HepG2 (cell line): Measurements from ENCODE around the gene C5orf58. TPM values are rescaled to one million over a fixed set of nuclear protein-coding genes. Genes with fewer than 3 reads are reported as not detected.

Source experiments
- STAG1 ChIP-seq: sonication (generic); formaldehyde crosslinking; IDR thresholded peaks from 2 replicates; pipeline ENCODE4 v1.4.0; 2020; ENCODE audit warnings: missing genetic modification reagents
- TBX3 ChIP-seq: fragments of 450-650 bp; IDR thresholded peaks from 2 replicates; pipeline ENCODE4 v1.6.1; 2017; ENCODE audit warnings: antibody characterized with exemption, mild to moderate bottlenecking, inconsistent platforms, borderline replicate concordance
- ZC3H4 ChIP-seq: sonication (generic); formaldehyde crosslinking; IDR thresholded peaks from 2 replicates; pipeline ENCODE4 v1.4.0; 2020; ENCODE audit warnings: missing genetic modification reagents, borderline replicate concordance
- ZMYM2 ChIP-seq: sonication (generic); formaldehyde crosslinking; IDR thresholded peaks from 2 replicates; pipeline ENCODE4 v1.8.0; 2022; ENCODE audit warnings: mild to moderate bottlenecking, missing genetic modification reagents
- ZNF180 ChIP-seq: sonication (generic); formaldehyde crosslinking; IDR thresholded peaks from 2 replicates; pipeline ENCODE4 v1.4.0; 2020; ENCODE audit warnings: low read depth, missing genetic modification reagents, borderline replicate concordance
- ZNF674 ChIP-seq: sonication (generic); formaldehyde crosslinking; IDR thresholded peaks from 2 replicates; pipeline ENCODE4 v1.5.0; 2020; ENCODE audit warnings: low read depth, mild to moderate bottlenecking, missing genetic modification reagents
- polyA plus RNA-seq, 8 experiments: library from polyadenylated mRNA; depleted of rRNA in 3 of 8; stranded (reverse) in 7 of 8; unstranded in 1 of 8; fragments of >200 nt; fragmentation: Illumina TruSeq in 4 of 8; extraction: Trizol in 4 of 8; gene quantifications; 2 replicates each; pipeline versions ENCODE4 v1.2.1 to v1.2.3, GENCODE V29; 2011 to 2016; ENCODE audit warnings: low read depth in 4 of 8, missing spikeins in 1 of 8, mixed read lengths in 1 of 8; ENCODE audit not compliant: insufficient read depth in 1 of 8
- total RNA-seq, 5 experiments: library from RNA; depleted of rRNA; stranded (reverse); fragments of >200 nt; fragmentation: Illumina TruSeq; extraction: Trizol; gene quantifications; 2 replicates each; pipeline ENCODE4 v1.2.3, GENCODE V29; 2016; ENCODE audit warnings: low read depth in 1 of 5
- TF ChIP-seq, protein P1 (sequence below), 2 experiments: fragments of 450-650 bp in 1 of 2; sonication (generic) in 1 of 2; formaldehyde crosslinking in 1 of 2; IDR thresholded peaks; 2 replicates each; pipeline versions ENCODE4 v1.6.1 to v1.8.0; 2016 to 2022; ENCODE audit warnings: antibody characterized with exemption in 1 of 2, mild to moderate bottlenecking in 1 of 2, missing genetic modification reagents in 1 of 2
- TF ChIP-seq, protein P2 (sequence below): sonication (generic); formaldehyde crosslinking; IDR thresholded peaks from 2 replicates; pipeline ENCODE4 v1.4.0; 2020; ENCODE audit warnings: missing genetic modification reagents, borderline replicate concordance
- TF ChIP-seq, protein P3 (sequence below): sonication (generic); formaldehyde crosslinking; IDR thresholded peaks from 2 replicates; pipeline ENCODE4 v1.4.0; 2020; ENCODE audit warnings: mild to moderate bottlenecking, missing genetic modification reagents

C5orf58 gene
- total and polyA plus RNA-seq, 2 of the 13 experiments (the other 11 are each of a cell fraction or from before 2014, with no cell fraction given): not detected

DNA sequence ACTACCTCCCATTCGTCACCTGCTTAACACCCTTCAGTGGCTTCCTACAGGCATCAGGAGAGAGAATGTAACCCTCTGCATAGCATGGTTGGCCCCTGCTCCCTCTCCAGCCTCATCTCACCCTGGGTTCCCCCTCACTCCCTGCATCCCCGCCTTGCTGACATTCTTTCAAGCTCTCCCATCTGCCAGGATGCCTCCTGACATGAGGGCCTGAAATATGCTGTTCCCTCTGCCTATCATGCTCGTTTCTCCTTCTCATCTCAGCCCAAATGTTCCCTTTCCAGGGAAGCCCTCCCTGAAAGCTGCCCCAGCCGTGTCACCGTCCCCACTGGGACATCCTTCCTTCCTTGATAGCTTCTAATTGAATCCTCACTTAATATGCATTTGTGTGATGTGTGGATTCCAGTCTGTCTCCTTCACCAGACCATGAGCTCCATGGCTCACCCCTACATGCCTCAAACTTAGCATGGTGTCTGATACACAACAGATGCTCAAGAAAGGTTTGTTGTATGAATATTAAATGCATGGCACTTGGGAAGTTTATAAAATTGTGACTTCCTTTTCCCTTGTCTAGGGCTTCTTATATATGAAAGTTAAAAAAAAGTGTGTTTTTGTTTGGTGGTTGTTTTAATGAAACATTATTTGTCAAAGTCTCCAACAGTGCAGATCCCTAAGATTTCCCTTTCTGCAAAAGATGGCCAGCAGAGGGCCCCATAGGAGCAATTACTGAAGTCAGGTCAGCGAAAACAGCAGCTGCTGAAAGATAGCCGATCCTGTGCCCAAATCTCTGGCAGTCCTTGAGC is 7.3 kb upstream of the C5orf58 start (continued):
- TF ChIP-seq, protein P1, sequence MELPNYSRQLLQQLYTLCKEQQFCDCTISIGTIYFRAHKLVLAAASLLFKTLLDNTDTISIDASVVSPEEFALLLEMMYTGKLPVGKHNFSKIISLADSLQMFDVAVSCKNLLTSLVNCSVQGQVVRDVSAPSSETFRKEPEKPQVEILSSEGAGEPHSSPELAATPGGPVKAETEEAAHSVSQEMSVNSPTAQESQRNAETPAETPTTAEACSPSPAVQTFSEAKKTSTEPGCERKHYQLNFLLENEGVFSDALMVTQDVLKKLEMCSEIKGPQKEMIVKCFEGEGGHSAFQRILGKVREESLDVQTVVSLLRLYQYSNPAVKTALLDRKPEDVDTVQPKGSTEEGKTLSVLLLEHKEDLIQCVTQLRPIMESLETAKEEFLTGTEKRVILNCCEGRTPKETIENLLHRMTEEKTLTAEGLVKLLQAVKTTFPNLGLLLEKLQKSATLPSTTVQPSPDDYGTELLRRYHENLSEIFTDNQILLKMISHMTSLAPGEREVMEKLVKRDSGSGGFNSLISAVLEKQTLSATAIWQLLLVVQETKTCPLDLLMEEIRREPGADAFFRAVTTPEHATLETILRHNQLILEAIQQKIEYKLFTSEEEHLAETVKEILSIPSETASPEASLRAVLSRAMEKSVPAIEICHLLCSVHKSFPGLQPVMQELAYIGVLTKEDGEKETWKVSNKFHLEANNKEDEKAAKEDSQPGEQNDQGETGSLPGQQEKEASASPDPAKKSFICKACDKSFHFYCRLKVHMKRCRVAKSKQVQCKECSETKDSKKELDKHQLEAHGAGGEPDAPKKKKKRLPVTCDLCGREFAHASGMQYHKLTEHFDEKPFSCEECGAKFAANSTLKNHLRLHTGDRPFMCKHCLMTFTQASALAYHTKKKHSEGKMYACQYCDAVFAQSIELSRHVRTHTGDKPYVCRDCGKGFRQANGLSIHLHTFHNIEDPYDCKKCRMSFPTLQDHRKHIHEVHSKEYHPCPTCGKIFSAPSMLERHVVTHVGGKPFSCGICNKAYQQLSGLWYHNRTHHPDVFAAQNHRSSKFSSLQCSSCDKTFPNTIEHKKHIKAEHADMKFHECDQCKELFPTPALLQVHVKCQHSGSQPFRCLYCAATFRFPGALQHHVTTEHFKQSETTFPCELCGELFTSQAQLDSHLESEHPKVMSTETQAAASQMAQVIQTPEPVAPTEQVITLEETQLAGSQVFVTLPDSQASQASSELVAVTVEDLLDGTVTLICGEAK (IDR thresholded peaks at IDR 0.05): no peak
- TF ChIP-seq, protein P1 (CRISPR knock-in tag; IDR thresholded peaks at IDR 0.05): no peak
- TF ChIP-seq ZNF674 (CRISPR knock-in tag): no peak
- no peak for TF ChIP-seq ZMYM2 (CRISPR knock-in tag)
- TF ChIP-seq, protein P2, sequence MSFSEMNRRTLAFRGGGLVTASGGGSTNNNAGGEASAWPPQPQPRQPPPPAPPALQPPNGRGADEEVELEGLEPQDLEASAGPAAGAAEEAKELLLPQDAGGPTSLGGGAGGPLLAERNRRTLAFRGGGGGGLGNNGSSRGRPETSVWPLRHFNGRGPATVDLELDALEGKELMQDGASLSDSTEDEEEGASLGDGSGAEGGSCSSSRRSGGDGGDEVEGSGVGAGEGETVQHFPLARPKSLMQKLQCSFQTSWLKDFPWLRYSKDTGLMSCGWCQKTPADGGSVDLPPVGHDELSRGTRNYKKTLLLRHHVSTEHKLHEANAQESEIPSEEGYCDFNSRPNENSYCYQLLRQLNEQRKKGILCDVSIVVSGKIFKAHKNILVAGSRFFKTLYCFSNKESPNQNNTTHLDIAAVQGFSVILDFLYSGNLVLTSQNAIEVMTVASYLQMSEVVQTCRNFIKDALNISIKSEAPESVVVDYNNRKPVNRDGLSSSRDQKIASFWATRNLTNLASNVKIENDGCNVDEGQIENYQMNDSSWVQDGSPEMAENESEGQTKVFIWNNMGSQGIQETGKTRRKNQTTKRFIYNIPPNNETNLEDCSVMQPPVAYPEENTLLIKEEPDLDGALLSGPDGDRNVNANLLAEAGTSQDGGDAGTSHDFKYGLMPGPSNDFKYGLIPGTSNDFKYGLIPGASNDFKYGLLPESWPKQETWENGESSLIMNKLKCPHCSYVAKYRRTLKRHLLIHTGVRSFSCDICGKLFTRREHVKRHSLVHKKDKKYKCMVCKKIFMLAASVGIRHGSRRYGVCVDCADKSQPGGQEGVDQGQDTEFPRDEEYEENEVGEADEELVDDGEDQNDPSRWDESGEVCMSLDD: no peak
- TF ChIP-seq ZNF180 (CRISPR knock-in tag): no peak
- peak; percentile 71 for TF ChIP-seq STAG1 (CRISPR knock-in tag)
- TF ChIP-seq, protein P3, sequence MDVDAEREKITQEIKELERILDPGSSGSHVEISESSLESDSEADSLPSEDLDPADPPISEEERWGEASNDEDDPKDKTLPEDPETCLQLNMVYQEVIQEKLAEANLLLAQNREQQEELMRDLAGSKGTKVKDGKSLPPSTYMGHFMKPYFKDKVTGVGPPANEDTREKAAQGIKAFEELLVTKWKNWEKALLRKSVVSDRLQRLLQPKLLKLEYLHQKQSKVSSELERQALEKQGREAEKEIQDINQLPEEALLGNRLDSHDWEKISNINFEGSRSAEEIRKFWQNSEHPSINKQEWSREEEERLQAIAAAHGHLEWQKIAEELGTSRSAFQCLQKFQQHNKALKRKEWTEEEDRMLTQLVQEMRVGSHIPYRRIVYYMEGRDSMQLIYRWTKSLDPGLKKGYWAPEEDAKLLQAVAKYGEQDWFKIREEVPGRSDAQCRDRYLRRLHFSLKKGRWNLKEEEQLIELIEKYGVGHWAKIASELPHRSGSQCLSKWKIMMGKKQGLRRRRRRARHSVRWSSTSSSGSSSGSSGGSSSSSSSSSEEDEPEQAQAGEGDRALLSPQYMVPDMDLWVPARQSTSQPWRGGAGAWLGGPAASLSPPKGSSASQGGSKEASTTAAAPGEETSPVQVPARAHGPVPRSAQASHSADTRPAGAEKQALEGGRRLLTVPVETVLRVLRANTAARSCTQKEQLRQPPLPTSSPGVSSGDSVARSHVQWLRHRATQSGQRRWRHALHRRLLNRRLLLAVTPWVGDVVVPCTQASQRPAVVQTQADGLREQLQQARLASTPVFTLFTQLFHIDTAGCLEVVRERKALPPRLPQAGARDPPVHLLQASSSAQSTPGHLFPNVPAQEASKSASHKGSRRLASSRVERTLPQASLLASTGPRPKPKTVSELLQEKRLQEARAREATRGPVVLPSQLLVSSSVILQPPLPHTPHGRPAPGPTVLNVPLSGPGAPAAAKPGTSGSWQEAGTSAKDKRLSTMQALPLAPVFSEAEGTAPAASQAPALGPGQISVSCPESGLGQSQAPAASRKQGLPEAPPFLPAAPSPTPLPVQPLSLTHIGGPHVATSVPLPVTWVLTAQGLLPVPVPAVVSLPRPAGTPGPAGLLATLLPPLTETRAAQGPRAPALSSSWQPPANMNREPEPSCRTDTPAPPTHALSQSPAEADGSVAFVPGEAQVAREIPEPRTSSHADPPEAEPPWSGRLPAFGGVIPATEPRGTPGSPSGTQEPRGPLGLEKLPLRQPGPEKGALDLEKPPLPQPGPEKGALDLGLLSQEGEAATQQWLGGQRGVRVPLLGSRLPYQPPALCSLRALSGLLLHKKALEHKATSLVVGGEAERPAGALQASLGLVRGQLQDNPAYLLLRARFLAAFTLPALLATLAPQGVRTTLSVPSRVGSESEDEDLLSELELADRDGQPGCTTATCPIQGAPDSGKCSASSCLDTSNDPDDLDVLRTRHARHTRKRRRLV (CRISPR knock-in tag): no peak
- TF ChIP-seq TBX3: no peak
- no peak for TF ChIP-seq ZC3H4 (CRISPR knock-in tag)
